NOMO-1 treated with dmso at 0.1 percent for 144 hours (cell line): ENCODE results near the gene CLN6.
"Not testable (repeated sequence)": the region's sequence is repeated elsewhere in the genome, so short reads cannot be mapped to it uniquely, and the experiment has no call there.

Source experiments
- DNase-seq: peaks from one replicate; lab custom pipeline; 2025; ENCODE audit not compliant: unreplicated experiment; lab: John Stamatoyannopoulos, UW

The CLN6 gene

GRCh38 chr15:68256675-68257450, 27.3 kb upstream of the CLN6 start:
- DNase-seq: peak; percentile 88

- DNase-seq: peak; percentile 61
Observed at GRCh38 chr15:68252925-68253534, 23.5 kb upstream of the CLN6 start.

- no peak for DNase-seq
Observed at GRCh38 chr15:68249058-68249713, 19.7 kb upstream of the CLN6 start.

GRCh38 chr15:68244235-68244634, 14.7 kb upstream of the CLN6 start:
- DNase-seq: no peak

- DNase-seq: no peak
Observed at GRCh38 chr15:68241088-68241935, 11.8 kb upstream of the CLN6 start.

- DNase-seq: no peak
Observed at GRCh38 chr15:68239025-68239424, 9.5 kb upstream of the CLN6 start.

- DNase-seq: no peak
Observed at GRCh38 chr15:68235022-68235421, 5.5 kb upstream of the CLN6 start.

- DNase-seq: not testable (repeated sequence)
Observed at GRCh38 chr15:68234520-68234919, 5.0 kb upstream of the CLN6 start.

GRCh38 chr15:68234060-68234459, 4.5 kb upstream of the CLN6 start:
- DNase-seq: no peak

- DNase-seq: peak; percentile 73
Observed at GRCh38 chr15:68232937-68233336, 3.4 kb upstream of the CLN6 start.

GRCh38 chr15:68232449-68232848, 2.9 kb upstream of the CLN6 start:
- DNase-seq: peak; percentile 23

GRCh38 chr15:68231102-68231818, 1.7 kb upstream of the CLN6 start:
- no peak for DNase-seq

- peak; percentile 62 for DNase-seq
Observed at GRCh38 chr15:68230157-68231100, 901 bp upstream of the CLN6 start.

GRCh38 chr15:68228971-68229385, 550 bp downstream of the CLN6 start:
- no peak for DNase-seq

- peak; percentile 54 for DNase-seq
Observed at GRCh38 chr15:68228143-68228970, 1.2 kb downstream of the CLN6 start.

- DNase-seq: no peak
Observed at GRCh38 chr15:68227643-68228142, 1.8 kb downstream of the CLN6 start.

- not testable (repeated sequence) for DNase-seq
Observed at GRCh38 chr15:68225442-68225841, 4.1 kb downstream of the CLN6 start.

- DNase-seq: peak; percentile 26
Observed at GRCh38 chr15:68224546-68225250, 4.8 kb downstream of the CLN6 start.
